HCT116 (cell line): Measurements from ENCODE around the gene RACGAP1. TPM values are rescaled to one million over a fixed set of nuclear protein-coding genes. Genes with fewer than 3 reads are reported as not detected.

Source experiments
- ATAC-seq: fragments of 200-7000 bp; cut with Tn5 transposase; 2 replicates; pipeline ENCODE4 v1.9.1; 2020; ENCODE audit warnings: mild to moderate bottlenecking, moderate library complexity
- BruUV-seq: library from RNA; stranded (reverse); fragments of 400-500 nt; replicated peaks from 2 replicates; lab custom pipeline; 2021; lab: Mats Ljungman, UMichigan
- CTCF ChIA-PET: fragments of 300-600 bp; sonication (Branson Sonifier 250); formaldehyde crosslinking; loops from one replicate; lab custom pipeline; 2021; ENCODE audit warnings: antibody characterized with exemption; lab: Charles Lee
- POLR2A ChIA-PET: fragments of 300-600, 350-600 bp; sonication (Branson Sonifier 250); formaldehyde crosslinking; loops from one replicate; lab custom pipeline; 2021; ENCODE audit warnings: antibody characterized with exemption; lab: Charles Lee
- RAD21 ChIA-PET, 2 experiments: fragments of 300-600 bp; sonication (Branson Sonifier 250); formaldehyde crosslinking; loops; one replicate each; lab custom pipeline; 2023; ENCODE audit warnings: low total read pairs in 2 of 2; ENCODE audit not compliant: uncharacterized antibody in 2 of 2, unreplicated experiment in 2 of 2, low non-redundant PET in 1 of 2; lab: Charles Lee
- DNase-seq: peaks from one replicate; pipeline ENCODE4 v3.0.0-alpha.2; 2010; ENCODE audit warnings: low read depth, low spot score
- H2AFZ ChIP-seq: fragments of 200-600 bp; shearing (Covaris generic), sonication (generic); 2 replicates; pipeline ENCODE4 v1.6.1; 2017; ENCODE audit warnings: low read depth, mixed run types, mixed read lengths, antibody characterized with exemption, low read length; ENCODE audit not compliant: poor library complexity, severe bottlenecking
- H3K27ac ChIP-seq: 2 replicates; pipeline ENCODE4 v1.5.1; 2012; ENCODE audit warnings: low read depth, low read length
- H3K27me3 ChIP-seq: fragments of 200-600 bp; sonication (generic); 2 replicates; pipeline ENCODE4 v1.6.1; 2016; ENCODE audit warnings: mixed run types, low read length, mixed read lengths; ENCODE audit not compliant: insufficient read depth
- H3K36me3 ChIP-seq, 2 experiments: fragments of 200-500 bp in 1 of 2; fragments of 200-600 bp in 1 of 2; sonication (Bioruptor generic) in 1 of 2; sonication (generic) in 1 of 2; 2 replicates each; pipeline versions ENCODE4 v1.5.1 to v1.6.1; 2014 to 2016; ENCODE audit warnings: low read length in 2 of 2, inconsistent platforms in 1 of 2, mixed read lengths in 1 of 2, mixed run types in 1 of 2; ENCODE audit not compliant: insufficient read depth in 2 of 2, control insufficient read depth in 1 of 2
- H3K4me1 ChIP-seq, 2 experiments: fragments of 200-600 bp in 1 of 2; sonication (generic) in 1 of 2; 2 replicates each; pipeline versions ENCODE4 v1.5.1 to v1.6.1; 2012 to 2017; ENCODE audit warnings: low read length in 2 of 2, inconsistent platforms in 1 of 2, mild to moderate bottlenecking in 1 of 2, mixed read lengths in 1 of 2, mixed run types in 1 of 2, moderate library complexity in 1 of 2; ENCODE audit not compliant: insufficient read depth in 2 of 2, control insufficient read depth in 1 of 2
- H3K4me2 ChIP-seq: fragments of 200-600 bp; sonication (generic); 2 replicates; pipeline ENCODE4 v1.6.1; 2017; ENCODE audit warnings: mixed run types, low read length, mixed read lengths
- H3K4me3 ChIP-seq, 2 experiments: fragments of 200-600 bp in 1 of 2; sonication (generic) in 1 of 2; replicated peaks in 1 of 2; 2 replicates each; pipeline ENCODE4 v1.5.1; 2011 to 2016; ENCODE audit warnings: low read length in 2 of 2, control low read depth in 1 of 2, low read depth in 1 of 2, mild to moderate bottlenecking in 1 of 2, mixed read lengths in 1 of 2, mixed run types in 1 of 2
- H3K79me2 ChIP-seq: fragments of 200-600 bp; sonication (generic); 2 replicates; pipeline ENCODE4 v1.6.1; 2017; ENCODE audit warnings: mild to moderate bottlenecking, mixed run types, low read length, moderate library complexity, mixed read lengths; ENCODE audit not compliant: insufficient read depth
- H3K9ac ChIP-seq: fragments of 200-600 bp; sonication (generic); 2 replicates; pipeline ENCODE4 v1.6.1; 2016; ENCODE audit warnings: low read length, mixed read lengths
- H3K9me2 ChIP-seq: fragments of 200-600 bp; sonication (generic), shearing (Covaris generic); 2 replicates; pipeline ENCODE4 v1.6.1; 2017; ENCODE audit warnings: mixed run types, mild to moderate bottlenecking, moderate library complexity; ENCODE audit not compliant: insufficient read depth
- H3K9me3 ChIP-seq, 2 experiments: fragments of 200-500 bp in 1 of 2; fragments of 200-600 bp in 1 of 2; sonication (Bioruptor generic) in 1 of 2; sonication (generic) in 1 of 2; 2 replicates each; pipeline ENCODE4 v1.6.1; 2014 to 2017; ENCODE audit warnings: low read length in 2 of 2, mixed read lengths in 2 of 2, inconsistent platforms in 1 of 2, low read depth in 1 of 2, mild to moderate bottlenecking in 1 of 2, mixed run types in 1 of 2, moderate library complexity in 1 of 2; ENCODE audit not compliant: control insufficient read depth in 1 of 2, insufficient read depth in 1 of 2
- H4K20me1 ChIP-seq: fragments of 200-600 bp; sonication (generic), shearing (Covaris generic); 2 replicates; pipeline ENCODE4 v1.6.1; 2017; ENCODE audit warnings: mixed run types, mild to moderate bottlenecking, moderate library complexity; ENCODE audit not compliant: insufficient read depth
- CBX3 ChIP-seq: IDR thresholded peaks from 2 replicates; pipeline ENCODE4 v1.6.1; 2012; ENCODE audit warnings: low read depth
- EGR1 ChIP-seq: IDR thresholded peaks from 2 replicates; pipeline ENCODE4 v1.6.1; 2012; ENCODE audit warnings: low read depth
- EZH2 ChIP-seq: fragments of 200-600 bp; sonication (generic); IDR thresholded peaks from 2 replicates; pipeline ENCODE4 v1.6.1; 2017; ENCODE audit warnings: antibody characterized with exemption, mixed run types
- JUND ChIP-seq: IDR thresholded peaks from 2 replicates; pipeline ENCODE4 v1.6.1; 2012
- POLR2AphosphoS5 ChIP-seq: IDR thresholded peaks from 2 replicates; pipeline ENCODE4 v1.6.1; 2011; ENCODE audit warnings: mild to moderate bottlenecking, low read depth, low read length, moderate library complexity
- RAD21 ChIP-seq: IDR thresholded peaks from 2 replicates; pipeline ENCODE4 v1.6.1; 2012; ENCODE audit warnings: low read depth, mild to moderate bottlenecking
- YY1 ChIP-seq: IDR thresholded peaks from 2 replicates; pipeline ENCODE4 v1.6.1; 2011; ENCODE audit warnings: low read length, low read depth, moderate library complexity, mild to moderate bottlenecking; ENCODE audit not compliant: insufficient replicate concordance; ENCODE audit errors: extremely low read depth
- ZFX ChIP-seq: fragments of 450-650 bp; IDR thresholded peaks from 2 replicates; pipeline ENCODE4 v1.6.1; 2017
- intact Hi-C: fragments of 100-400 bp; cut with micrococcal nuclease; formaldehyde crosslinking; loops from 2 replicates; pipeline ENCODE4 v1.10.0; 2022
- total RNA-seq: library from RNA; stranded (reverse); gene quantifications from one replicate; pipeline ENCODE4 v1.2.1, GENCODE V29; 2021; ENCODE audit not compliant: unreplicated experiment
- TF ChIP-seq, protein P1 (sequence below): IDR thresholded peaks from 2 replicates; pipeline ENCODE4 v1.6.1; 2011; ENCODE audit warnings: mild to moderate bottlenecking, low read length, moderate library complexity; ENCODE audit not compliant: insufficient replicate concordance; ENCODE audit errors: extremely low read depth

The RACGAP1 gene
- total RNA-seq, 1 experiment from 2014 or later: 147 TPM

- TF ChIP-seq, protein P1, sequence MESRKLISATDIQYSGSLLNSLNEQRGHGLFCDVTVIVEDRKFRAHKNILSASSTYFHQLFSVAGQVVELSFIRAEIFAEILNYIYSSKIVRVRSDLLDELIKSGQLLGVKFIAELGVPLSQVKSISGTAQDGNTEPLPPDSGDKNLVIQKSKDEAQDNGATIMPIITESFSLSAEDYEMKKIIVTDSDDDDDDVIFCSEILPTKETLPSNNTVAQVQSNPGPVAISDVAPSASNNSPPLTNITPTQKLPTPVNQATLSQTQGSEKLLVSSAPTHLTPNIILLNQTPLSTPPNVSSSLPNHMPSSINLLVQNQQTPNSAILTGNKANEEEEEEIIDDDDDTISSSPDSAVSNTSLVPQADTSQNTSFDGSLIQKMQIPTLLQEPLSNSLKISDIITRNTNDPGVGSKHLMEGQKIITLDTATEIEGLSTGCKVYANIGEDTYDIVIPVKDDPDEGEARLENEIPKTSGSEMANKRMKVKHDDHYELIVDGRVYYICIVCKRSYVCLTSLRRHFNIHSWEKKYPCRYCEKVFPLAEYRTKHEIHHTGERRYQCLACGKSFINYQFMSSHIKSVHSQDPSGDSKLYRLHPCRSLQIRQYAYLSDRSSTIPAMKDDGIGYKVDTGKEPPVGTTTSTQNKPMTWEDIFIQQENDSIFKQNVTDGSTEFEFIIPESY: peak; percentile 33
- no peak for TF ChIP-seq EZH2
- TF ChIP-seq, all 23 proteins: peak for 4
Measured at GRCh38 chr12:49962861-49963765, 62.2 kb downstream of the RACGAP1 start (continued).

DNA sequence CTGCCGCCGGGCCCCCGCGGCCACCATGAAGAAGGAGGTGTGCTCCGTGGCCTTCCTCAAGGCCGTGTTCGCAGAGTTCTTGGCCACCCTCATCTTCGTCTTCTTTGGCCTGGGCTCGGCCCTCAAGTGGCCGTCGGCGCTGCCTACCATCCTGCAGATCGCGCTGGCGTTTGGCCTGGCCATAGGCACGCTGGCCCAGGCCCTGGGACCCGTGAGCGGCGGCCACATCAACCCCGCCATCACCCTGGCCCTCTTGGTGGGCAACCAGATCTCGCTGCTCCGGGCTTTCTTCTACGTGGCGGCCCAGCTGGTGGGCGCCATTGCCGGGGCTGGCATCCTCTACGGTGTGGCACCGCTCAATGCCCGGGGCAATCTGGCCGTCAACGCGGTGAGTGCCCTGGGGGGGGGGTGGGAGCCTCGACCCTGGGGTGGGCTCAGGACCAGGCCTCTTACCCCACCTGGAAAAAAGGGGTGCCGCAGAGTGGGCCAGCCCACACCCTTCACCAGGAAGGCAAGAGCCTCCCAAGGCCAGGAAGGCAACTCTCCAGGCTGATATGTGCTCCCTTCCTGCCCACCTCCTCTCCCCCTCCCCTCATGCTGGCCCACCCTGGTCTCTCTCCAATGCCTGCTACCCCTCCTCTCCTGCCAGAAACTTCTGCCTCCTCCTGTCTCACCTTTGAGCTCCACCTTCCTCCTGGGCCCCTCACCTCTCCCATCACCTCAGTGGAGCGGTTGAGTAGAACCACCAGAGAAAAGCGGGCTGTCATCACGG, 63.1 kb downstream of the RACGAP1 start:
- RAD21 ChIA-PET: no interaction called here
- Histone ChIP-seq H4K20me1 (no peaks in the 10 kb centered on the region), H3K9ac (no peak overlapping the region), H3K4me2 (peak overlapping the region; percentile 53), H2AFZ (no peak overlapping the region), H3K9me2 (no peaks in the 10 kb centered on the region), H3K27ac (no peak overlapping the region), H3K4me1 (peaks cover 30 to 44% of the 10 kb centered on the region in 2 experiments), H3K4me3 (peak overlapping the region in 1 of 2 experiments; percentile 3; a peak in 1 of 4 replicates), H3K36me3 (no peaks in the 10 kb centered on the region), H3K27me3 (no peaks in the 10 kb centered on the region), H3K9me3 (no peaks in the 10 kb centered on the region), H3K79me2 (no peaks in the 10 kb centered on the region)
- CTCF ChIA-PET: interaction anchor here (0.9 to 2.3 kb wide), 2 partner anchors 16 to 108 kb away, joined by 4 to 13 read pairs; no protein-coding TSS in a partner anchor
- ATAC-seq: no peak
- TF ChIP-seq JUND (no peak), ZFX (no peak), RAD21 (no peak), POLR2AphosphoS5 (no peak), CBX3 (no peak), EGR1 (no peak), YY1 (no peak)
- no peak for DNase-seq
- no TSS peak for BruUV-seq
- intact Hi-C loops: loop anchor here (10.0 kb wide), 1 partner anchor 187 kb away; no protein-coding TSS in a partner anchor
- POLR2A ChIA-PET: no interaction called here
